Muscle layer of duodenum (tissue), 2 donors: ENCODE results near the gene PALM.
"Not testable (repeated sequence)": the region's sequence is repeated elsewhere in the genome, so short reads cannot be mapped to it uniquely, and the experiment has no call there.

Experiments
- H3K27ac ChIP-seq: one replicate; pipeline ENCODE4 v1.7.0; 2013; ENCODE audit warnings: mild to moderate bottlenecking, low read length
- H3K27me3 ChIP-seq: one replicate; pipeline ENCODE4 v1.7.0; 2013; ENCODE audit warnings: low read depth, mild to moderate bottlenecking, control low read depth, low read length
- H3K36me3 ChIP-seq, 2 donors: one replicate each; pipeline ENCODE4 v1.7.0; 2013; ENCODE audit warnings: low read length in 2 of 2, control low read depth in 1 of 2, mild to moderate bottlenecking in 1 of 2; ENCODE audit not compliant: insufficient read depth in 2 of 2, control insufficient read depth in 1 of 2
- H3K4me1 ChIP-seq, 2 donors: one replicate each; pipeline ENCODE4 v1.7.0; 2013; ENCODE audit warnings: low read length in 2 of 2, mild to moderate bottlenecking in 2 of 2, control low read depth in 1 of 2, moderate library complexity in 1 of 2; ENCODE audit not compliant: insufficient read depth in 2 of 2, control insufficient read depth in 1 of 2
- H3K4me3 ChIP-seq, 2 donors: one replicate each; pipeline ENCODE4 v1.7.0; 2013; ENCODE audit warnings: low read length in 2 of 2, low read depth in 1 of 2, mild to moderate bottlenecking in 1 of 2
- H3K9me3 ChIP-seq, 2 donors: one replicate each; pipeline ENCODE4 v1.7.0; 2013; ENCODE audit warnings: low read length in 2 of 2, control low read depth in 1 of 2, mild to moderate bottlenecking in 1 of 2; ENCODE audit not compliant: control insufficient read depth in 1 of 2
- donor health status: healthy.

PALM gene

GRCh38 chr19:698529-698928 is 10.2 kb upstream of the PALM start:
- H3K9me3 ChIP-seq, H3K4me1 ChIP-seq, H3K27me3 ChIP-seq, H3K4me3 ChIP-seq, H3K27ac ChIP-seq, H3K36me3 ChIP-seq: not testable (repeated sequence)

GRCh38 chr19:699885-700284 is 8.8 kb upstream of the PALM start:
- H3K4me3 ChIP-seq, H3K36me3 ChIP-seq, H3K4me1 ChIP-seq, H3K9me3 ChIP-seq, H3K27me3 ChIP-seq, H3K27ac ChIP-seq: not testable (repeated sequence)

- not testable (repeated sequence) for H3K4me1 ChIP-seq, H3K27me3 ChIP-seq, H3K36me3 ChIP-seq, H3K9me3 ChIP-seq, H3K4me3 ChIP-seq, H3K27ac ChIP-seq
Measured at GRCh38 chr19:702847-703246, 5.9 kb upstream of the PALM start.

- Histone ChIP-seq H3K27me3 (no peaks in the 10 kb centered on the region), H3K4me3 (peak overlapping the region; percentile 35 to 40), H3K36me3 (no peaks in the 10 kb centered on the region), H3K4me1 (peaks cover 0 to 5% of the 10 kb centered on the region in 2 donors), H3K27ac (no peak overlapping the region), H3K9me3 (peaks cover 0 to 3% of the 10 kb centered on the region in 2 donors)
Measured at GRCh38 chr19:703329-703650, 5.4 kb upstream of the PALM start.

- H3K4me3 ChIP-seq: peak overlapping the region in 1 of 2 donors; percentile 35
- H3K36me3 ChIP-seq: no peaks in the 10 kb centered on the region
- H3K4me1 ChIP-seq: peaks cover 0 to 8% of the 10 kb centered on the region in 2 donors
- no peak overlapping the region for H3K27ac ChIP-seq
- H3K9me3 ChIP-seq: peaks cover 0 to 3% of the 10 kb centered on the region in 2 donors
- no peaks in the 10 kb centered on the region for H3K27me3 ChIP-seq
Measured at GRCh38 chr19:703651-704446, 4.9 kb upstream of the PALM start.

- Histone ChIP-seq H3K4me3 (peak overlapping the region in 1 of 2 donors; percentile 25), H3K27ac (no peak overlapping the region), H3K27me3 (no peaks in the 10 kb centered on the region)
Measured at GRCh38 chr19:704447-704741, 4.3 kb upstream of the PALM start.

GRCh38 chr19:709196-709964 is 645 bp downstream of the PALM start:
- Histone ChIP-seq H3K27me3 (no peaks in the 10 kb centered on the region), H3K27ac (no peak overlapping the region), H3K4me1 (peaks cover 0 to 17% of the 10 kb centered on the region in 2 donors), H3K9me3 (peaks cover 0 to 3% of the 10 kb centered on the region in 2 donors), H3K4me3 (peak overlapping the region in 1 of 2 donors; percentile 74), H3K36me3 (no peaks in the 10 kb centered on the region)

More at GRCh38 chr19:704447-704741, 4.3 kb upstream of the PALM start:
- Histone ChIP-seq H3K4me1 (peaks cover 0 to 9% of the 10 kb centered on the region in 2 donors), H3K9me3 (peaks cover 0 to 3% of the 10 kb centered on the region in 2 donors), H3K36me3 (no peaks in the 10 kb centered on the region)

GRCh38 chr19:709965-710571 is 1.3 kb downstream of the PALM start:
- H3K36me3 ChIP-seq: no peaks in the 10 kb centered on the region
- H3K27me3 ChIP-seq: no peaks in the 10 kb centered on the region
- H3K4me1 ChIP-seq: peaks cover 0 to 17% of the 10 kb centered on the region in 2 donors
- H3K4me3 ChIP-seq: peak overlapping the region in 1 of 2 donors; percentile 74
- H3K27ac ChIP-seq: no peak overlapping the region
- H3K9me3 ChIP-seq: peaks cover 0 to 3% of the 10 kb centered on the region in 2 donors

GRCh38 chr19:710767-711166 is 2.0 kb downstream of the PALM start:
- no peaks in the 10 kb centered on the region for H3K27me3 ChIP-seq
- no peak overlapping the region for H3K27ac ChIP-seq
- H3K36me3 ChIP-seq: peaks cover 3 to 5% of the 10 kb centered on the region in 2 donors
- H3K9me3 ChIP-seq: peaks cover 5 to 8% of the 10 kb centered on the region in 2 donors
- H3K4me1 ChIP-seq: peaks cover 0 to 17% of the 10 kb centered on the region in 2 donors
- H3K4me3 ChIP-seq: no peak overlapping the region

GRCh38 chr19:711254-711653 is 2.5 kb downstream of the PALM start:
- Histone ChIP-seq H3K27me3 (no peaks in the 10 kb centered on the region), H3K36me3 (peaks cover 3 to 5% of the 10 kb centered on the region in 2 donors), H3K27ac (no peak overlapping the region), H3K9me3 (peaks cover 5 to 8% of the 10 kb centered on the region in 2 donors), H3K4me1 (peaks cover 0 to 17% of the 10 kb centered on the region in 2 donors), H3K4me3 (no peak overlapping the region)

- Histone ChIP-seq H3K9me3 (peaks cover 5 to 6% of the 10 kb centered on the region in 2 donors), H3K36me3 (peaks cover 3 to 5% of the 10 kb centered on the region in 2 donors), H3K4me3 (no peak overlapping the region), H3K4me1 (peaks cover 0 to 16% of the 10 kb centered on the region in 2 donors), H3K27ac (no peak overlapping the region), H3K27me3 (no peaks in the 10 kb centered on the region)
Measured at GRCh38 chr19:715347-715746, 6.6 kb downstream of the PALM start.
